C4-2B (cell line): ENCODE measurements around the gene PRPF18.

Experiments used
- CTCF ChIP-seq: fragments of 450-650 bp; conservative IDR thresholded peaks from 2 replicates; pipeline ENCODE4 v1.5.1; 2017; ENCODE audit warnings: mild to moderate bottlenecking
- ZFX ChIP-seq: fragments of 450-650 bp; IDR thresholded peaks from 2 replicates; pipeline ENCODE4 v1.6.1; 2017

- TF ChIP-seq CTCF (no peak), ZFX (no peak)
Observed at GRCh38 chr10:13615650-13616300, 29.0 kb downstream of the PRPF18 start.
